Keratinocyte (primary cell): ENCODE results near the gene HECTD2. TPM values are rescaled to one million over a fixed set of nuclear protein-coding genes. Genes with fewer than 3 reads are reported as not detected.

Experiments used
- DNase-seq: peaks from one replicate; pipeline ENCODE4 v3.0.0-alpha.2; 2011; ENCODE audit warnings: low read depth, missing footprints, low spot score
- FAIRE-seq: peaks from 2 replicates; lab custom pipeline; 2011; peaks lifted over from hg19 to GRCh38; lab: Jason Lieb, UNC
- H2AFZ ChIP-seq: 2 replicates; pipeline ENCODE4 v1.6.0; 2012; ENCODE audit warnings: low read length, control low read depth, inconsistent platforms; ENCODE audit not compliant: control insufficient read depth
- H3K27ac ChIP-seq: 2 replicates; pipeline ENCODE4 v1.5.1; 2011; ENCODE audit warnings: low read length; ENCODE audit not compliant: control insufficient read depth, insufficient read depth
- H3K27me3 ChIP-seq: 3 replicates; pipeline ENCODE4 v1.6.0; 2011; ENCODE audit warnings: low read length; ENCODE audit not compliant: control insufficient read depth, insufficient read depth; ENCODE audit errors: extremely low read depth
- H3K36me3 ChIP-seq, 2 experiments: 2 replicates in 1 of 2; 3 replicates in 1 of 2; pipeline ENCODE4 v1.5.1; 2011; ENCODE audit warnings: low read length in 2 of 2, mild to moderate bottlenecking in 1 of 2; ENCODE audit not compliant: control insufficient read depth in 2 of 2, insufficient read depth in 2 of 2; ENCODE audit errors: extremely low read depth in 1 of 2
- H3K4me1 ChIP-seq: 3 replicates; pipeline ENCODE4 v1.5.1; 2011; ENCODE audit warnings: low read length; ENCODE audit not compliant: control insufficient read depth, insufficient read depth; ENCODE audit errors: extremely low read depth
- H3K4me2 ChIP-seq: 3 replicates; pipeline ENCODE4 v1.6.0; 2011; ENCODE audit warnings: low read depth, low read length; ENCODE audit not compliant: control insufficient read depth, insufficient read depth; ENCODE audit errors: extremely low read depth
- H3K4me3 ChIP-seq, 3 experiments: fragments of 200-600 bp in 1 of 3; sonication (generic) in 1 of 3; 2 replicates in 2 of 3; 3 replicates in 1 of 3; pipeline ENCODE4 v1.5.1; 2011 to 2016; ENCODE audit warnings: low read length in 3 of 3, mild to moderate bottlenecking in 3 of 3, control low read depth in 2 of 3, inconsistent platforms in 1 of 3, low read depth in 1 of 3, mixed read lengths in 1 of 3, mixed run types in 1 of 3, moderate library complexity in 1 of 3; ENCODE audit not compliant: control insufficient read depth in 2 of 3, insufficient read depth in 2 of 3; ENCODE audit errors: extremely low read depth in 1 of 3
- H3K79me2 ChIP-seq: 2 replicates; pipeline ENCODE4 v1.6.0; 2012; ENCODE audit warnings: low read length; ENCODE audit not compliant: control insufficient read depth, insufficient read depth
- H3K9ac ChIP-seq: 3 replicates; pipeline ENCODE4 v1.6.0; 2011; ENCODE audit warnings: low read length; ENCODE audit not compliant: control insufficient read depth, insufficient read depth; ENCODE audit errors: extremely low read depth
- H3K9me1 ChIP-seq: 3 replicates; pipeline ENCODE4 v1.6.0; 2011; ENCODE audit warnings: low read length; ENCODE audit not compliant: control insufficient read depth, insufficient read depth; ENCODE audit errors: extremely low read depth
- H3K9me3 ChIP-seq: 2 replicates; pipeline ENCODE4 v1.5.1; 2012; ENCODE audit warnings: low read depth, low read length; ENCODE audit not compliant: control insufficient read depth
- H4K20me1 ChIP-seq: 3 replicates; pipeline ENCODE4 v1.6.0; 2011; ENCODE audit warnings: low read length; ENCODE audit not compliant: control insufficient read depth, insufficient read depth; ENCODE audit errors: extremely low read depth
- CTCF ChIP-seq, 3 experiments: IDR thresholded peaks in 1 of 3; conservative IDR thresholded peaks in 1 of 3; optimal IDR thresholded peaks in 1 of 3; 2 replicates in 2 of 3; 3 replicates in 1 of 3; pipeline versions ENCODE3 to v1.5.1; 2011; ENCODE audit warnings: low read length in 3 of 3, mild to moderate bottlenecking in 3 of 3, moderate library complexity in 2 of 3, control low read depth in 1 of 3, inconsistent platforms in 1 of 3; ENCODE audit not compliant: insufficient read depth in 2 of 3; ENCODE audit errors: extremely low read depth in 1 of 3
- EZH2 ChIP-seq: IDR thresholded peaks from one replicate; pipeline ENCODE4 v1.6.1; 2012; ENCODE audit warnings: inconsistent platforms, mild to moderate bottlenecking, low read length, moderate library complexity
- dilution Hi-C: fragments of 300-500 bp; cut with MboI; formaldehyde crosslinking; loops from one replicate; pipeline ENCODE4 v1.7.0; 2020; ENCODE audit warnings: low sequenced_read_pairs; ENCODE audit not compliant: extremely low pct_ligation_motif_present
- polyA plus RNA-seq, 5 experiments: library from polyadenylated mRNA; depleted of rRNA in 3 of 5; stranded (reverse) in 3 of 5; stranded (forward) in 1 of 5; unstranded in 1 of 5; fragments of >200 nt; gene quantifications; 1 replicate in 1 of 5; 2 replicates in 3 of 5; 3 replicates in 1 of 5; pipeline versions ENCODE4 v1.2.1 to v1.2.3, GENCODE V29; 2011 to 2012; ENCODE audit warnings: missing spikeins in 2 of 5, low read depth in 1 of 5, low replicate concordance in 1 of 5

The HECTD2 gene
- polyA plus RNA-seq, 1 donor (not counting 4 experiments of a cell fraction or from before 2014, with no cell fraction given): 2.2 TPM

GRCh38 chr10:91556691-91557566, 146.8 kb downstream of the HECTD2 start:
- H3K36me3 ChIP-seq: no peaks in the 10 kb centered on the region
- H3K9ac ChIP-seq: no peak overlapping the region
- H3K4me3 ChIP-seq: no peak overlapping the region
- no peaks in the 10 kb centered on the region for H3K9me1 ChIP-seq
- dilution Hi-C loops: no loop called here
- DNase-seq (no peak), FAIRE-seq (no peak)
- no peaks in the 10 kb centered on the region for H3K27me3 ChIP-seq
- H3K4me1 ChIP-seq: peaks cover 22% of the 10 kb centered on the region
- peak overlapping the region; percentile 10 for H2AFZ ChIP-seq
- H3K79me2 ChIP-seq: no peaks in the 10 kb centered on the region
- H3K4me2 ChIP-seq: no peak overlapping the region
- H3K9me3 ChIP-seq: no peaks in the 10 kb centered on the region
- no peaks in the 10 kb centered on the region for H4K20me1 ChIP-seq
- H3K27ac ChIP-seq: no peak overlapping the region
- TF ChIP-seq CTCF (optimal IDR thresholded peaks at IDR 0.05 in 1 of 3, IDR thresholded peaks at IDR 0.05 in 1 of 3, conservative IDR thresholded peaks at IDR 0.05 in 1 of 3; ENCODE audit: extremely low read depth in 1 of 3, insufficient read depth in 2 of 3, low read length in 3 of 3): no peak
- TF ChIP-seq EZH2: no peak

- Histone ChIP-seq H3K27ac (no peak overlapping the region), H3K4me2 (no peak overlapping the region), H3K36me3 (no peaks in the 10 kb centered on the region), H3K9me1 (no peaks in the 10 kb centered on the region), H3K27me3 (no peaks in the 10 kb centered on the region), H3K4me1 (peaks cover 22% of the 10 kb centered on the region), H3K4me3 (no peak overlapping the region), H3K9ac (no peak overlapping the region), H4K20me1 (no peaks in the 10 kb centered on the region), H3K9me3 (no peaks in the 10 kb centered on the region), H2AFZ (no peak overlapping the region), H3K79me2 (no peaks in the 10 kb centered on the region)
- FAIRE-seq (no peak), DNase-seq (no peak)
- TF ChIP-seq CTCF (optimal IDR thresholded peaks at IDR 0.05 in 1 of 3, IDR thresholded peaks at IDR 0.05 in 1 of 3, conservative IDR thresholded peaks at IDR 0.05 in 1 of 3; ENCODE audit: extremely low read depth in 1 of 3, insufficient read depth in 2 of 3, low read length in 3 of 3) (no peak), EZH2 (no peak)
- dilution Hi-C loops: no loop called here
Observed at GRCh38 chr10:91557651-91558111, 147.5 kb downstream of the HECTD2 start.
